Large intestine (tissue), 3 donors: ENCODE data around the gene RBSN. TPM values are rescaled to one million over a fixed set of nuclear protein-coding genes. Genes with fewer than 3 reads are reported as not detected.

Experiments used
- DNase-seq, 2 donors: peaks; one replicate each; pipeline versions ENCODE4 v3.0.0 to v3.0.0-alpha.2; 2013
- H3K27ac ChIP-seq: one replicate; pipeline ENCODE4 v1.5.1; 2013; ENCODE audit warnings: low read length
- H3K27me3 ChIP-seq: 2 replicates; pipeline ENCODE4 v1.6.1; 2013; ENCODE audit warnings: low read length; ENCODE audit not compliant: control insufficient read depth, insufficient read depth
- H3K36me3 ChIP-seq: 2 replicates; pipeline ENCODE4 v1.6.1; 2013; ENCODE audit warnings: low read length; ENCODE audit not compliant: control insufficient read depth, insufficient read depth
- H3K4me1 ChIP-seq: one replicate; pipeline ENCODE4 v1.6.1; 2013; ENCODE audit warnings: low read length; ENCODE audit not compliant: control insufficient read depth, insufficient read depth
- H3K4me3 ChIP-seq: one replicate; pipeline ENCODE4 v1.5.1; 2013; ENCODE audit warnings: low read length
- H3K9me3 ChIP-seq: one replicate; pipeline ENCODE4 v1.6.1; 2013; ENCODE audit warnings: mild to moderate bottlenecking, low read depth, low read length, moderate library complexity; ENCODE audit not compliant: control insufficient read depth
- WGBS: methylation state at CpG from one replicate; pipeline ENCODE4 v1.1.5; 2013; ENCODE audit warnings: low lambda C conversion rate; ENCODE audit not compliant: insufficient coverage; 5-methylcytosine and 5-hydroxymethylcytosine counted together
- polyA plus RNA-seq: library from polyadenylated mRNA; unstranded; fragments of 120-200 nt; gene quantifications from one replicate; pipeline ENCODE4 v1.2.1, GENCODE V29; 2013

RBSN gene
- polyA plus RNA-seq, 1 donor: 19.1 TPM

- Histone ChIP-seq H3K36me3 (no peaks in the 10 kb centered on the region), H3K4me1 (peaks cover 4% of the 10 kb centered on the region), H3K9me3 (no peaks in the 10 kb centered on the region), H3K4me3 (no peak overlapping the region), H3K27ac (no peak overlapping the region), H3K27me3 (no peaks in the 10 kb centered on the region)
- 30% methylated on average over 1 of the region's 4 CpGs for WGBS
- DNase-seq: no peak
Measured at GRCh38 chr3:15102256-15102655, 3.3 kb upstream of the RBSN start.

DNA sequence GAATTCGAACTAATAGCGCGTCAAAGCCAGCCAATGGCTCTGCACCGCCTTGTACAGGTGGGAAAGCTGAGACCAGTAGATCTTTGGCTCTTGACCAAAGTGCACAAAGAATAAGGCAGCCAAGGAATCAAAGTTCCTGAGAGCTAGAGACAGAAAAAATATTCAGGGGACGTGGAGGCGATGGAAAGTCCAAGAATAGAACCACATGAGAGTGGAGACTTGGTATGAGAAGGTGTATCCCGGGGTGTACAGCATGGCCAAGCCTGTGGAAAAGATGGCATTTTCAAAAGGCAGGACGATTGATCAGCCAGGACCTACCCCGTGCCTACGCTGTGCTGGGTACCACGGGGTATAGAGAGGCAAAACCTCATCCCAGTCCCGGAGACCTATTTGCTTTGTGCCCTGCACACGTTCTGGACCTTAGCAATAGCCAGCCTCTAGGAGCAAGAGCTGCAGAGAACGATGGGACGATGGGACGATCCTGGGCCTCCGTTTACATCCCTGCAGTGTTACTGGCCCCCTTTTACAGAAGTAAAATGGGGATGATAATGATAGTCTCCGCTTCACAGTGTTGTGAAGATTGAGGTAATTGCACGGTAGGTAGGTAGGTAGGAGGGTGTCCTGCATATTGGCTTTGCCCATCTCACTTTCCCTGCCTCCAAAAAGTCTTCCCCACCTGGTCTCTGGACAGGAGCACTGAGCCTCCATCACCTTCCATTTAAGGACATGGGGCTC, 583 bp upstream of the RBSN start:
- H3K9me3 ChIP-seq: no peaks in the 10 kb centered on the region
- no CpG with 5 or more reads among the region's 19 CpGs for WGBS
- H3K27me3 ChIP-seq: no peaks in the 10 kb centered on the region
- peak overlapping the region; percentile 79 for H3K27ac ChIP-seq
- peaks cover 4% of the 10 kb centered on the region for H3K4me1 ChIP-seq
- peak overlapping the region; percentile 83 for H3K4me3 ChIP-seq
- no peak for DNase-seq
- peaks cover 16% of the 10 kb centered on the region for H3K36me3 ChIP-seq

GRCh38 chr3:15097891-15098290, 1.1 kb downstream of the RBSN start:
- DNase-seq: no peak
- peak overlapping the region; percentile 83 for H3K4me3 ChIP-seq
- H3K9me3 ChIP-seq: no peaks in the 10 kb centered on the region
- H3K27me3 ChIP-seq: no peaks in the 10 kb centered on the region
- H3K4me1 ChIP-seq: peaks cover 4% of the 10 kb centered on the region
- WGBS: no CpG with 5 or more reads among the region's 6 CpGs
- H3K36me3 ChIP-seq: peaks cover 27% of the 10 kb centered on the region
- no peak overlapping the region for H3K27ac ChIP-seq

DNA sequence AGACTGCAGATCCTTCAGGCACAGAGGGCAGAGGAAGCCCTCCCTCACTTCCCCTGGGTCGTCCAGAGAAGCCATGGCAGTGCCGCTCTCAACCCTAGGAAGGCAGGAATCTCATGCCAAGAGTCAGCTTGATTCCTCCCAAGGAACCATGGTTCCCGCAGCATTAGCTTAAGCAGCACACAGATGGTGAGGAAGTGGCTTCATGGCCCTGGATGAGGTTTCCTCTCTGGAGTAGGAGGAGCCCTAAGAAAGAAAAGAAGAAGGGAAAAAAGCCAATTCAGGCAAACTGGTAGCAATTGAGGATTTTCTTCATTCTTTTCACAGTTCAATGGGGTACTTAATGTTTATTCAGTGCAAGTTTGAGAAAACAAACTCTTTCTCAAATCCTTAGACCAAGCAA, 2.9 kb downstream of the RBSN start:
- H3K27me3 ChIP-seq: no peaks in the 10 kb centered on the region
- no peak overlapping the region for H3K27ac ChIP-seq
- H3K36me3 ChIP-seq: peaks cover 33% of the 10 kb centered on the region
- DNase-seq: no peak
- H3K4me3 ChIP-seq: no peak overlapping the region
- no peaks in the 10 kb centered on the region for H3K9me3 ChIP-seq
- H3K4me1 ChIP-seq: peaks cover 4% of the 10 kb centered on the region
- WGBS: 100% methylated on average over 1 of the region's 3 CpGs

DNA sequence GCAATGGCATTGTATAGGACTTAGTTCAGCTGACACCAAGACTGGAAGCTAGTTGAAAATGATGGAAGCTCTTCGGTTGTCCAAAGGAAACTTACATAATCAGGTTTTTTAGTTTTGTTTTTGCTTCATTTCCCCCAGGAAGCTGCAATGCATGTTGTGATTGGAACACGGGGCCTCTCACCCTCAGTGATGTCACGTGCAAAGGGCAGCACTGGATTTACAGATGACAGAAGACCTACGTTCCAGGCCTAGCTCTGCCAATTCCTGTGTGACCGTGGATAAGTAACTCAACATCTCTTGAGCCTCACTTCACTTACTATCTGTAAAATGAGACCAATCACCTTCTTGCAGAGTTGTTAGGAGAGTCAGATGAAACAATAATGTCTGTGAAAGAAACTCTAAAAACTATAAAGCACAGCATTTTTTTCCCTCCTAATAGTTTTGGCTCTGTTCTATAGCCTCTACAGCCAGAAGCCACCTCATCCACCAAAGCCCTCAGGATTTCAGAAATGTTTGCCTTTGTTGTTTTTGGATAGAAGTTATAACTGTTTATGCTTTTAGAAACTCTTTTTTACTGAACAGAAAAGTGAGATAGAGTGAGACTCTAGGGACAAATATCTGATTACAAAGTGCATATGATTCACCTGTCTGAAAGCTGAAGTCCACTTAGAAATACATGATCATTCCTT, 4.6 kb downstream of the RBSN start:
- Histone ChIP-seq H3K4me1 (peaks cover 4% of the 10 kb centered on the region), H3K4me3 (no peak overlapping the region), H3K27me3 (no peaks in the 10 kb centered on the region), H3K36me3 (peaks cover 40% of the 10 kb centered on the region), H3K9me3 (no peaks in the 10 kb centered on the region), H3K27ac (no peak overlapping the region)
- no peak for DNase-seq
- WGBS: 80% methylated on average over 1 of the region's 5 CpGs

GRCh38 chr3:15092686-15093085, 6.3 kb downstream of the RBSN start:
- Histone ChIP-seq H3K4me3 (no peak overlapping the region), H3K36me3 (peaks cover 54% of the 10 kb centered on the region), H3K4me1 (peaks cover 1% of the 10 kb centered on the region), H3K9me3 (no peaks in the 10 kb centered on the region), H3K27me3 (no peaks in the 10 kb centered on the region), H3K27ac (no peak overlapping the region)
- 88% methylated on average over 1 of the region's 1 CpG for WGBS
- DNase-seq: no peak

DNA sequence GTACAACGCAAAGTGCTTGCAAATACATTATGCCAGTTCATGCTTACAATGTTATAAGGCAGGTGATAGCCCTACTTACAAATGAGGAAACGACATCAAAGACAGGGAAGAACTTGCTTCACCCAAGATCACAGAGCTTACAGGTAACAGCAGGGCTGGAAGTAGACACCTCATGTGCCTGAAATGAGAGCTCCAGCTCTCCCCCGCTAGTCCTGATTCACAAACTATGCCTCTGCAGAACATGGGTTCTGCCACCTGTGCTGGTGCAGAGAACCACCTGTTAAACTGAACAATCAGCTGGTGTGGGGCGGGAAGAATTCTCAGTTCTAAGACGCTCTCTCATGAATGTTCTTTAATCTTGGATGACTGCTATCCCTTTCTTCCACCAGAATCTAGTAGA, 7.4 kb downstream of the RBSN start:
- Histone ChIP-seq H3K4me3 (no peak overlapping the region), H3K4me1 (no peaks in the 10 kb centered on the region), H3K27me3 (no peaks in the 10 kb centered on the region), H3K36me3 (peaks cover 59% of the 10 kb centered on the region), H3K27ac (no peak overlapping the region), H3K9me3 (no peaks in the 10 kb centered on the region)
- no CpG with 5 or more reads among the region's 5 CpGs for WGBS
- DNase-seq: no peak

DNA sequence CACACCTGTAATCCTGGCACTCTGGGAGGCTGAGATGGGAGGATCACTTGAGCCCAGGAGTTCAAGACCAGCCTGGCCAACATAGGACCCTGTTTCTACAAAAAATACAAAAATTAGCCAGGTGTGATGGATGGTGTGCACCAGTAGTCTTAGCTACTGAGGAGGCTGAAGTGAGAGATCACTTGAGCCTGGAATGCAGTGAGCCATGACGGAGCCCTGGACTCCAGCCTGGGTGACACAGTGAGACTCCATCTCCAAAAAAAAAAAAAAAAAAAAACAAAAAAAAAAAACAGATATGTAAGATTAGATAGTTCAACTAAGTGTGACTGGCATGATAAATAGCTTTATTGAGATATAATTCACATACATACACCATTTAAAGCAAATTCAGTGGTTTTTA, 9.7 kb downstream of the RBSN start:
- H3K27ac ChIP-seq: no peak overlapping the region
- H3K36me3 ChIP-seq: peaks cover 59% of the 10 kb centered on the region
- no peak overlapping the region for H3K4me3 ChIP-seq
- no peak for DNase-seq
- H3K27me3 ChIP-seq: no peaks in the 10 kb centered on the region
- no CpG with 5 or more reads among the region's 1 CpG for WGBS
- H3K4me1 ChIP-seq: no peaks in the 10 kb centered on the region
- no peaks in the 10 kb centered on the region for H3K9me3 ChIP-seq

DNA sequence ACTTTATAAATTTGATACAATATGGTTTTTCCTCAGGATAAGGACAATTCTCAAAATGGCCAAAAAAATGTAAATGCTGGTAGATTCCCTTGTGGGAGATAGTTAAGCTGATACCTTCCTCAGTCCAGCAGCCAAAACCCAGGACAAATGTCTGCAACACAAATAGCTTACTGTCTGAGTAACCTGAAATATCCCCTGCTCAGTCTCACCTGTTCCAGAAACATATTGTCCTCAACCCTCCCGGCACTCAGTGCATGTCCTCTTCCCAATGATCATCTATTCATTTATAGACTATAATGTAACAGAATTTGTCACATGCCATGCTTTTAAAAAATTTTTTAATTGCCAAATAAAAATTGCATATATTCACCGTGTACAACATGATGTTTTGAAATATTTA, 12.2 kb downstream of the RBSN start:
- WGBS: 100% methylated on average over 1 of the region's 2 CpGs
- no peaks in the 10 kb centered on the region for H3K9me3 ChIP-seq
- H3K36me3 ChIP-seq: peaks cover 76% of the 10 kb centered on the region
- H3K27me3 ChIP-seq: no peaks in the 10 kb centered on the region
- no peaks in the 10 kb centered on the region for H3K4me1 ChIP-seq
- H3K4me3 ChIP-seq: no peak overlapping the region
- H3K27ac ChIP-seq: no peak overlapping the region
- DNase-seq: no peak

DNA sequence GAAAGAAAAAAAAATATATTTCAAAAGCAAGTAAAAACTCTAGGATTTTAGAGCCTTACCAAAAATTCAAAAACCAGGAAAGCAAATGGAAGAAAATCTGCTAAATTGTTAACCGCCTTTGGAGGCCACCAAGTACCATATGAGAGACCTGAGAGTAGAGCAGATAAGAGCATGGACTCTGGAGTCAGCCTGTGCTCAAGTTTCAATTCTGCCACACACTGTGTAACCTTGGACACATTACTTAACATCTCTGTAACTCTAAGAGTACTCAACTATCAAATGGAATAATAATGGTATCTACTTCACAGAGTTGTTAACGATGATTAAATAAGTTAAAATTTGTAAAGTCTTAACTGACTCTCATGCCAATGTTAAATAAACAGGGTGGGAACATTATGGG, 12.7 kb downstream of the RBSN start:
- Histone ChIP-seq H3K27me3 (no peaks in the 10 kb centered on the region), H3K4me1 (no peaks in the 10 kb centered on the region), H3K9me3 (no peaks in the 10 kb centered on the region), H3K36me3 (peaks cover 77% of the 10 kb centered on the region), H3K4me3 (no peak overlapping the region), H3K27ac (no peak overlapping the region)
- 100% methylated on average over 1 of the region's 2 CpGs for WGBS
- DNase-seq: peak in 1 of 2 donors; percentile 42

DNA sequence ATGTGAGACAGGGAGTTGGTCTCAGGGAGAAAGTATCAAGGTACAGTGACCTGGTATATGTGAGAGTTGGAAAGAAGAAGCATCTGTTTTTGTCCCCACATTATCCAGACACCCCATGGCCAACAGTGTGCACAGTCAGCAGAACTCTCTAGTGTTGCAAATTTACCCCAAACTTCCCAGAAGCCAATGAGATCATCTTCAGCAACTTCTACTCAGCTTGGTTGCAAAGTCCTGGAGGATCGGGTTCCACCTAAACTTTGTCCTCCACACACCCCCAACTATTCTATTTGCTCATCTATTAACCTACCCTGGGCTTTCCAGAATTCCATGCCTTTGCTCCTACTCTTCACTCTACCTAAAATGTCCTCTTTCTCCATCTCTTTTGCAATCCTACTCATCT, 15.7 kb downstream of the RBSN start:
- DNase-seq: no peak
- Histone ChIP-seq H3K9me3 (no peaks in the 10 kb centered on the region), H3K4me3 (no peak overlapping the region), H3K27me3 (no peaks in the 10 kb centered on the region), H3K36me3 (peaks cover 81% of the 10 kb centered on the region), H3K27ac (no peak overlapping the region), H3K4me1 (no peaks in the 10 kb centered on the region)
- no CpG with 5 or more reads among the region's 1 CpG for WGBS
